HG02973 (cell line): ENCODE measurements around the gene TOR3A.
"Not testable (repeated sequence)": the region's sequence is repeated elsewhere in the genome, so short reads cannot be mapped to it uniquely, and the experiment has no call there.

Source experiments
- ATAC-seq: cut with Tn5 transposase; IDR thresholded peaks from one replicate; pipeline ENCODE4 v1.9.1; 2021; ENCODE audit warnings: moderate library complexity; ENCODE audit not compliant: unreplicated experiment

TOR3A gene

GRCh38 chr1:179104611-179105250 lies 22.9 kb downstream of the TOR3A start:
- no peak for ATAC-seq

- no peak for ATAC-seq
Observed at GRCh38 chr1:179105393-179105792, 23.5 kb downstream of the TOR3A start.

- no peak for ATAC-seq
Observed at GRCh38 chr1:179107706-179108629, 26.1 kb downstream of the TOR3A start.

- ATAC-seq = no peak
Observed at GRCh38 chr1:179108644-179109043, 26.8 kb downstream of the TOR3A start.

- ATAC-seq = no peak
Observed at GRCh38 chr1:179115181-179115580, 33.3 kb downstream of the TOR3A start.

GRCh38 chr1:179119513-179119912 lies 37.6 kb downstream of the TOR3A start:
- no peak for ATAC-seq

- ATAC-seq = no peak
Observed at GRCh38 chr1:179120736-179121135, 38.9 kb downstream of the TOR3A start.

GRCh38 chr1:179121159-179121938 lies 39.5 kb downstream of the TOR3A start:
- no peak for ATAC-seq

- no peak for ATAC-seq
Observed at GRCh38 chr1:179124873-179125272, 43.0 kb downstream of the TOR3A start.

GRCh38 chr1:179126338-179127060 lies 44.6 kb downstream of the TOR3A start:
- ATAC-seq = no peak

GRCh38 chr1:179127163-179127895 lies 45.5 kb downstream of the TOR3A start:
- ATAC-seq = no peak

GRCh38 chr1:179128520-179128919 lies 46.6 kb downstream of the TOR3A start:
- ATAC-seq = no peak

- ATAC-seq = peak; percentile 96
Observed at GRCh38 chr1:179129702-179130473, 48.0 kb downstream of the TOR3A start.

GRCh38 chr1:179135168-179135567 lies 53.3 kb downstream of the TOR3A start:
- not testable (repeated sequence) for ATAC-seq

- not testable (repeated sequence) for ATAC-seq
Observed at GRCh38 chr1:179135707-179136106, 53.8 kb downstream of the TOR3A start.

- no peak for ATAC-seq
Observed at GRCh38 chr1:179137617-179138255, 55.9 kb downstream of the TOR3A start.

- not testable (repeated sequence) for ATAC-seq
Observed at GRCh38 chr1:179138755-179139154, 56.9 kb downstream of the TOR3A start.

GRCh38 chr1:179141592-179142251 lies 59.9 kb downstream of the TOR3A start:
- no peak for ATAC-seq
